Putamen (tissue), 1 donor: Measurements from ENCODE around the gene LIFR.

Source experiments
- DNase-seq: peaks from one replicate; pipeline ENCODE4 v3.0.0-alpha.2; 2016; ENCODE audit warnings: low spot score

LIFR gene

GRCh38 chr5:38548064-38548759 lies 8.2 kb downstream of the LIFR start:
- DNase-seq = no peak

GRCh38 chr5:38547257-38547656 lies 9.2 kb downstream of the LIFR start:
- DNase-seq = no peak

GRCh38 chr5:38546691-38547146 lies 9.7 kb downstream of the LIFR start:
- DNase-seq = no peak

- DNase-seq = peak; percentile 38
These were observed 12.6 kb downstream of the LIFR start for GRCh38 chr5:38543886-38544285.

- no peak for DNase-seq
These were observed 13.4 kb downstream of the LIFR start for GRCh38 chr5:38543074-38543473.

GRCh38 chr5:38541174-38541725 lies 15.2 kb downstream of the LIFR start:
- DNase-seq = no peak

GRCh38 chr5:38540314-38540713 lies 16.1 kb downstream of the LIFR start:
- peak; percentile 62 for DNase-seq

- DNase-seq = no peak
These were observed 18.3 kb downstream of the LIFR start for GRCh38 chr5:38538161-38538560.

GRCh38 chr5:38537505-38537904 lies 18.9 kb downstream of the LIFR start:
- DNase-seq = no peak

GRCh38 chr5:38536968-38537367 lies 19.5 kb downstream of the LIFR start:
- no peak for DNase-seq

- DNase-seq = no peak
These were observed 20.6 kb downstream of the LIFR start for GRCh38 chr5:38535845-38536244.

GRCh38 chr5:38535248-38535750 lies 21.1 kb downstream of the LIFR start:
- DNase-seq = no peak

GRCh38 chr5:38534156-38534453 lies 22.3 kb downstream of the LIFR start:
- no peak for DNase-seq

GRCh38 chr5:38533286-38534155 lies 22.9 kb downstream of the LIFR start:
- DNase-seq = no peak

GRCh38 chr5:38532165-38532669 lies 24.2 kb downstream of the LIFR start:
- no peak for DNase-seq

- no peak for DNase-seq
These were observed 24.9 kb downstream of the LIFR start for GRCh38 chr5:38531518-38531917.

GRCh38 chr5:38529955-38530646 lies 26.3 kb downstream of the LIFR start:
- DNase-seq = no peak

- no peak for DNase-seq
These were observed 28.2 kb downstream of the LIFR start for GRCh38 chr5:38528162-38528703.

GRCh38 chr5:38527475-38527874 lies 29.0 kb downstream of the LIFR start:
- no peak for DNase-seq

- DNase-seq = no peak
These were observed 32.4 kb downstream of the LIFR start for GRCh38 chr5:38524022-38524421.

- no peak for DNase-seq
These were observed 37.0 kb downstream of the LIFR start for GRCh38 chr5:38519476-38519875.

GRCh38 chr5:38518341-38518740 lies 38.1 kb downstream of the LIFR start:
- no peak for DNase-seq
